Omental fat pad (tissue), 4 donors: ENCODE measurements around the gene RREB1. TPM values are rescaled to one million over a fixed set of nuclear protein-coding genes. Genes with fewer than 3 reads are reported as not detected.

Source experiments
- ATAC-seq: fragments of 150-250 bp; one replicate; pipeline ENCODE4 v1.9.1; 2016; ENCODE audit warnings: mild to moderate bottlenecking, moderate library complexity; ENCODE audit not compliant: low FRiP score
- DNase-seq: peaks from one replicate; pipeline ENCODE4 v3.0.0-alpha.2; 2019; ENCODE audit warnings: low spot score
- CTCF ChIP-seq, 3 donors: fragments of 450-650 bp; IDR thresholded peaks; one replicate each; pipeline ENCODE4 v1.5.1; 2016 to 2017; ENCODE audit warnings: antibody characterized with exemption in 3 of 3, mild to moderate bottlenecking in 3 of 3, moderate library complexity in 2 of 3
- total RNA-seq, 4 donors: library from RNA; depleted of rRNA; stranded (reverse); fragments of >200 nt; gene quantifications; one replicate each; pipeline ENCODE4 v1.1.0, GENCODE V29; 2016

RREB1 gene
- total RNA-seq, 4 donors from 2014 or later = 24.9 to 48.1 (median 40.6) TPM

DNA sequence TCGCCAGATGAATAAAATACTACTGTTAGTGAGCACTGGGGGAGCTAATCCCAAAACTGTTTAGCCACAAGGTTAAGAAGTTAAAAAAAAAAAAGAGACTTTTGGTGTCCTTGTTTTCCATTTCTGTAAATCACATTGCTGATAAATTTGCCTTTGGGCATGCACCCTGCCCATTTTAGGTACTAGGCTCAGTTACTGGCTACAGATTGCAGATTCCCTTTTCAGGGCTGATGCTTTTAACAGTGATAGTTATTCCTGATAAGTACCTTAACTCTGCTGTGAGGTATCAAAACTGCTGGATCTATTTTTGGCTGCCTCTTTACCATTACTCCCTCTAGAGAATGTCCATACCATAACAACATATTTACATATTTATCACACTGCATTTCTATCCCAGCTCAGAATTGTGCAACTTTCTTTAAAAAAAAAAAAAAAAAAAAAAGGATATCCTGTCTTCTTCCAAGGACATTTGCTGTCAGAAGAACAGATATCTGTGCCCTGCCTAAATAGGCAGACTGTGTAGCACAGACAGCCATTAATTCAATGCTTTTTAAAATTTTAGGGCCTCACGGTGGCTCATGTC, 110.7 kb downstream of the RREB1 start:
- no peak for TF ChIP-seq CTCF (IDR thresholded peaks at IDR 0.05)
- DNase-seq (no peak), ATAC-seq (no peak)

DNA sequence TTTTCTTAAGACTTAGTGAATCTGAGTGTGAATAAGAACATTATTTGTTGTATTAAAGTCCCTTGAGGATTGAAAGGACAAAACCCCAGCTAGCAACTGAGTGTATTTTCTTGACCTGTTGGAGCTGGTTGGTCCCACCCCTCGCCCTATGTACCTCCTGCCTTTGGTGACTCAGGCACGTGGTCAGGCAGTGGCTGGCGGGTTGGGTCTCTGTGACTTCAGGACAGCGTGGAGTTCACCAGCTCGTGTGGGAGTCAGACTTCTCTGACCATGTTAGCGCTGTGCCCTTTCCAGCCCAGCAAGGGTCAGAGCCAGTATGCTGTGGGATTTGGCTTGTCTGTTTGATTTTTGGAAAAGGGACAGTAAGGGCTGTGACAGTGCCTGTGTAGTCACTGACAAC, 111.5 kb downstream of the RREB1 start:
- ATAC-seq (peak; percentile 40), DNase-seq (no peak)

GRCh38 chr6:7222197-7222596, 114.4 kb downstream of the RREB1 start:
- ATAC-seq (no peak), DNase-seq (no peak)
- TF ChIP-seq CTCF (IDR thresholded peaks at IDR 0.05) = no peak

More for the DNA sequence above, 111.5 kb downstream of the RREB1 start:
- TF ChIP-seq CTCF (IDR thresholded peaks at IDR 0.05) = no peak

- no peak for TF ChIP-seq CTCF (IDR thresholded peaks at IDR 0.05)
- ATAC-seq = no peak
- no peak for DNase-seq
Observed at GRCh38 chr6:7224731-7225130, 117.0 kb downstream of the RREB1 start.

GRCh38 chr6:7228662-7229375, 121.1 kb downstream of the RREB1 start:
- no peak for ATAC-seq
- DNase-seq = no peak
- no peak for TF ChIP-seq CTCF (IDR thresholded peaks at IDR 0.05)

GRCh38 chr6:7229376-7230326, 121.9 kb downstream of the RREB1 start:
- ATAC-seq (no peak), DNase-seq (no peak)
- TF ChIP-seq CTCF (IDR thresholded peaks at IDR 0.05) = no peak
